ENCODE results near the gene RHOU.
"Not testable (repeated sequence)": the region's sequence is repeated elsewhere in the genome, so short reads cannot be mapped to it uniquely, and the experiment has no call there.

Gene RHOU

DNA sequence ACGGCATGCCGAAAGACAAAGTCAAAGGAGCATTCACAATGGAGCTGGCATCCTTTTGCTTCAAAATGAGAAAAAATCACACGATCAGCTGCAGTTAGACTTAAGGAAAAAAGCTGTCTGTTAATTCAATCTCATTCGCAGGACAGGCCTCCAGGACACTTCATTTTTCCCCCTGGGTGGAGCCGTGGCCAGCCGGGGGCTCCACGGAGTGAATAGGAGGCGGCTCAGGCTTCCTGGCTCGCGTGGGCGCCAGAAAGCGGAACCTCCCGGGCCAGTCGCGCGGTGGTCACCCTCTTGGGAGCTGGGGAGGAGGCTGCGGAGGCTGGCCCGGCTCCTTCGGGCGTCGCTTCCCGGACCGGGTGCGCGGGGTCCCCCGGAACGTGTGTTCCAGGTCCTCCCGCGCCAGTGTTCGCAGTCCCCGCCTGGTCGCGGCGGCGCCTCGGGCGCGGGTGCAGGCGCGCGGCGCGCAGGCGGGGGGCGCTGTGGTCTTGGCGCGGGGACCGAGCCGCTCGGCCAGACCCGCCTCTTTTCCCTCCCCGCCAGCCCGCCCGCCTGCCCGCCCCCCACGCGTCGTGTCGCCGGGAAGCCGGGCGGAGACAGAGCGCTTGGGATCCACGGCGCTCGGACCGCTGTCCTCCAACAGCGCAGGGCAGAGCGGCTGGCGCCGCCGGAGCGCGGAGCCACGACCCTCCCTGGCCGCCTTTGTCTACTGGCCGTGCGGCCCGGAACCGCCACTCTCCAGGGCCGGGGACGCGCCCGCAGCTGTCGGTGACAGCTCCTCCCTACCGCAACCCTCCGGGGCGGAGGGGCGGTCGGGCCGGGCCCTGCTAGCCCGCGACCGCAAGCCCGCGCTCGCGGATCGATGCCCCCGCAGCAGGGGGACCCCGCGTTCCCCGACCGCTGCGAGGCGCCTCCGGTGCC is at the start of gene RHOU:
TSS of gene RHOU (plus strand) at position 599 of the 921 bp plus-strand sequence. CDS start at position 863, 264 bp downstream.
- DNase-seq (ENCODE audit: low spot score): peak; percentile 58
- Mint-ChIP-seq H3K27ac (no peak within 1 kb of the TSS), H3K4me1 (ENCODE audit: low read depth) (peaks cover 6% of the 10 kb centered on the region), H3K4me3 (peak within 1 kb of the TSS; percentile 80), H3K36me3 (ENCODE audit: low read depth) (no peaks in the 10 kb centered on the region), H3K27me3 (ENCODE audit: low read depth) (peaks cover 58% of the 10 kb centered on the region), H3K9me3 (no peaks in the 10 kb centered on the region)

DNA sequence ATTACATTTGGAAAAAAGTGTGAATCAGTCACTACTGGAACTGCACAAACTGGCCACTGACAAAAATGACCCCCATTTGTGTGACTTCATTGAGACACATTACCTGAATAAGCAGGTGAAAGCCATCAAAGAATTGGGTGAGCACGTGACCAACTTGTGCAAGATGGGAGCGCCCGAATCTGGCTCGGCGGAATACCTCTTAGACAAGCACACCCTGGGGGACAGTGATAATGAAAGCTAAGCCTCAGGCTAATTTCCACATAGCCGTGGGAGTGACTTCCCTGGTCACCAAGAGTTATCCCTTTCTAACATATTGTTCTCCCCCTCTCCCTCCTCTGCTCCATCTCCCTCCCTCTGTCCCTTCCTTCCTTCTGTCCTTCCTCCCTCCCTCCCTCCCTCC is 47.7 kb upstream of the RHOU start:
- no peak for DNase-seq (ENCODE audit: low spot score)
- Mint-ChIP-seq H3K9me3 (no peaks in the 10 kb centered on the region), H3K27me3 (ENCODE audit: low read depth) (peaks cover 32% of the 10 kb centered on the region), H3K4me1 (ENCODE audit: low read depth) (no peaks in the 10 kb centered on the region), H3K36me3 (ENCODE audit: low read depth) (no peaks in the 10 kb centered on the region), H3K4me3 (no peak overlapping the region), H3K27ac (no peak overlapping the region)

- Mint-ChIP-seq H3K36me3 (ENCODE audit: low read depth) (no peaks in the 10 kb centered on the region), H3K4me1 (ENCODE audit: low read depth) (no peaks in the 10 kb centered on the region), H3K27ac (no peak overlapping the region), H3K9me3 (no peaks in the 10 kb centered on the region), H3K27me3 (ENCODE audit: low read depth) (peaks cover 29% of the 10 kb centered on the region), H3K4me3 (no peak overlapping the region)
- DNase-seq (ENCODE audit: low spot score): no peak
These were observed 46.0 kb upstream of the RHOU start for GRCh38 chr1:228689255-228689654.

DNA sequence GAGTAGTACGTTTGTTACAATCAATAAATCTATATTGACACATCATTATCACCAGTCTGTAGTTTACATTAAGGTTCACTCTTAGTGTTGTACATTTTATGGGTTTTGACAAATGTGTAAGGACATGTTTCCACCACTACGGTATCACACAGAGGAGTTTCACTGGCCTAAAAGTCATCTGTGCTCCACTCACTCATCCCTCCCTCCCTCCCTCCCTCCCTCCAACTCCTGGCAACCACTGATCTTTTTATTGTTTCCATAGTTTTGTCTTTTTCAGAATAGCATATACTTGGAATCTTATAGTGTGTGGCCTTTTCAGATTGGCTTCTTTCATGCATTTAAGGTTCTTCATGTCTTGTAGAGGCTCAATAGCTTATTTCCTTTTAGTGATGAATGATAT is 44.1 kb upstream of the RHOU start:
- Mint-ChIP-seq H3K27ac (no peak overlapping the region), H3K36me3 (ENCODE audit: low read depth) (no peaks in the 10 kb centered on the region), H3K27me3 (ENCODE audit: low read depth) (peaks cover 36% of the 10 kb centered on the region), H3K4me1 (ENCODE audit: low read depth) (peaks cover 7% of the 10 kb centered on the region), H3K4me3 (no peak overlapping the region), H3K9me3 (no peaks in the 10 kb centered on the region)
- no peak for DNase-seq (ENCODE audit: low spot score)

DNA sequence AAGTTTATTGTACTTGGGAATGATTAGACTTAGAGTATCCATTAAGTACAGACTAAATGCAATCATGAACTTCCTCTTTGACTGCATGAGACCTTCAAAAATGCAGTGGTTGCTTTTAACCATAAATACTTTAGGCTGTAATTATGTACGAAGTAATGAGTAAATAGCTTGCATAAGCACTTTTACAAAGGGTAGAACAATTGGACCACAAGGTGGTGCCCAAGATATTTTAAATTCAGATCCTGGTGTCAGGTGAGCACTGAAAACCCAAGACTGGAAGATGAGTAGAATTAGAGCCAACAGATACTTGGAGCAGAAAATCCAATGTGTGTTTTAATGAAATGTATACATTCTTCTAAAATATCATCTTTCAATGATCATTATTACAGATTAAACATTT is 43.4 kb upstream of the RHOU start:
- H3K9me3 Mint-ChIP-seq: no peaks in the 10 kb centered on the region
- H3K36me3 Mint-ChIP-seq (ENCODE audit: low read depth): no peaks in the 10 kb centered on the region
- H3K27ac Mint-ChIP-seq: no peak overlapping the region
- H3K4me3 Mint-ChIP-seq: no peak overlapping the region
- peaks cover 7% of the 10 kb centered on the region for H3K4me1 Mint-ChIP-seq (ENCODE audit: low read depth)
- H3K27me3 Mint-ChIP-seq (ENCODE audit: low read depth): peaks cover 43% of the 10 kb centered on the region
- DNase-seq (ENCODE audit: low spot score): no peak

GRCh38 chr1:228694447-228694846 is 40.8 kb upstream of the RHOU start:
- not testable (repeated sequence) for DNase-seq (ENCODE audit: low spot score); H3K4me1 Mint-ChIP-seq (ENCODE audit: low read depth); H3K9me3 Mint-ChIP-seq; H3K4me3 Mint-ChIP-seq; H3K36me3 Mint-ChIP-seq (ENCODE audit: low read depth); H3K27ac Mint-ChIP-seq
- peaks cover 35% of the 10 kb centered on the region for H3K27me3 Mint-ChIP-seq (ENCODE audit: low read depth)

DNA sequence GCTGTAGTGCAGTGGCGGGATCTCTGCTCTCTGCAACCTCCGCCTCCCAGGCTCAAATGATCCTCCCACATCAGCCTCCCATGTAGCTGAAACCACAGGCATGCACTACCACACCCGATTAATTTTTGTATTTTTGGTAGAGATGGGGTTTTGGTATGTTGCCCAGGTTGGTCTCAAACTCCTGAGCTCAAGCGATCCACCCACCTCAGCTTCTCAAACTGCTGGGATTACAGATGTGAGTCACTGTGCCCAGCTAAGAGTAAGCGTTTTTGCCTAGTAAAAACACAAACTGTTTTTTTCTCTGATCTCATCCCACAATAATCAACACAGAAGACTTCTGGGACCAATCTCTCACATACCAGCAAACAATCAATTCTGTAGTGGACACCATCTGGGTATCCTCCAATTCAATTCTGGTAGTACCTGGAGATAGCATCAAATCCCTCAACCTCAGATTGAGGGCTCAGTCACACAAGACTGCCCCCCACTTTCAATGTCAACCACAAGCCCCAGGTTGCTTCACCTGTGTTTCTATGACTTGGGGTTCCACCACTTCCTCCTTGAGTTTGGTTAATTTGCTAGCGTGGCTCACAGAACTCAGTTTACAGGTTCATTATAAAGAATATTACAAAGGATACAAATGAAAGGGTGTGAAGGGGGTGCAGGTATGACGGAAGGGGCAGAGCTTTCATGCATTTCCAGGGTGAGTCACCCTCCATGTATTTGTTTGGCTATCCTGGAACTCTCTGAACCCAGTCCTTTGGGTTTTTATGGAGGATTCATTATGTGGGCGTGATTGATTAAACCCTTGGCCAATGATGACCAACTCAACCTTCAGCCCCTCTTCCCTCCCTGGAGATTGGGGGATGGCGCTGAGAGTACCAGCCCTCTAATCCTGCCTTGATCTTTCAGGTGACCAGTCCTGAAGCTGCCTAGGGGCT is 40.0 kb upstream of the RHOU start:
- DNase-seq (ENCODE audit: low spot score): no peak
- H3K4me1 Mint-ChIP-seq (ENCODE audit: low read depth): peaks cover 7% of the 10 kb centered on the region
- H3K27me3 Mint-ChIP-seq (ENCODE audit: low read depth): peaks cover 33% of the 10 kb centered on the region
- no peak overlapping the region for H3K27ac Mint-ChIP-seq
- no peaks in the 10 kb centered on the region for H3K9me3 Mint-ChIP-seq
- H3K36me3 Mint-ChIP-seq (ENCODE audit: low read depth): no peaks in the 10 kb centered on the region
- no peak overlapping the region for H3K4me3 Mint-ChIP-seq

DNA sequence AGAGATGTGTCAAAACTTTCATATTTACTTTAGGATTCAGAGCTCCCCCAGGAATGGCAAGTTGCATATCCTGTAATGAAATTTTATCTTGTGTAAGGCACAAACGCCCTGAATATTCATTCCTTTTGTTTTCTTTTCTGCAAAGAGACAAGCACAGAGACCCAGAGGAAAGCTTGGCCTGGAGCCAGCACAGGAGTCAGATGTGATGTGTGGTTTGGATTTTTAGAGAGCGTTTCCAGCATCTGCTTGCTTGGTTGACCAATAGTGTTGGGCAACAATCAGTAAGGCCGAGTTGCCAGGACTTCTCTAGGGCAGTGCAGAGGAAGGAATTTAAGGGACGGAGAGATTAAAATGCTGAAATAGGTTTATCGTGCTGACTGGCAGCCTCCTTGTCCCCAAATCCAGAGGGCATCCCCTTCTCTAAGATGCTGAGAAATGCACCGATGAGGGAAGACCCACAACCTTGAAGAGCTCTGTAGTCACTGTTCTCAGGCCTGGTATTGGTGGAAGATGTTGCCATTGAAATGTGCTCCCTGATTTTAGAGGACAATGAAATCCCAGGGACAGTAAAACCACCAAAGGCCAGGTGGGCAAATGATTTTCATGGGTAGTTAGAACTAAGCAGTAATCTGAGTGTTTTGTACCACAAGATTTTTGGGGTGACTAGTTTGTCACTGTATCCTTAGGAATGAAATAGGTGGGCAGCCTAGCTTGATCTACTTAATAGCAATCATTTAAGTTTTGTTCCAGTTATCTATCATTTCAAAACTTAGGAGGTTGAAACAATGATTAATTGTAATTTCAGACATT is 37.9 kb upstream of the RHOU start:
- no peak for DNase-seq (ENCODE audit: low spot score)
- Mint-ChIP-seq H3K4me1 (ENCODE audit: low read depth) (peaks cover 7% of the 10 kb centered on the region), H3K27me3 (ENCODE audit: low read depth) (peaks cover 28% of the 10 kb centered on the region), H3K36me3 (ENCODE audit: low read depth) (no peaks in the 10 kb centered on the region), H3K4me3 (no peak overlapping the region), H3K9me3 (no peaks in the 10 kb centered on the region), H3K27ac (no peak overlapping the region)

GRCh38 chr1:228698017-228698329 is 37.3 kb upstream of the RHOU start:
- Mint-ChIP-seq H3K27me3 (ENCODE audit: low read depth) (peaks cover 28% of the 10 kb centered on the region), H3K4me3 (no peak overlapping the region), H3K36me3 (ENCODE audit: low read depth) (no peaks in the 10 kb centered on the region), H3K27ac (no peak overlapping the region), H3K9me3 (no peaks in the 10 kb centered on the region), H3K4me1 (ENCODE audit: low read depth) (peaks cover 7% of the 10 kb centered on the region)
- DNase-seq (ENCODE audit: low spot score): no peak

- DNase-seq (ENCODE audit: low spot score): no peak
- no peak overlapping the region for H3K27ac Mint-ChIP-seq
- H3K27me3 Mint-ChIP-seq (ENCODE audit: low read depth): peaks cover 8% of the 10 kb centered on the region
- H3K36me3 Mint-ChIP-seq (ENCODE audit: low read depth): no peaks in the 10 kb centered on the region
- H3K4me1 Mint-ChIP-seq (ENCODE audit: low read depth): no peaks in the 10 kb centered on the region
- no peak overlapping the region for H3K4me3 Mint-ChIP-seq
- H3K9me3 Mint-ChIP-seq: no peaks in the 10 kb centered on the region
These were observed 32.8 kb upstream of the RHOU start for GRCh38 chr1:228702433-228702832.

DNA sequence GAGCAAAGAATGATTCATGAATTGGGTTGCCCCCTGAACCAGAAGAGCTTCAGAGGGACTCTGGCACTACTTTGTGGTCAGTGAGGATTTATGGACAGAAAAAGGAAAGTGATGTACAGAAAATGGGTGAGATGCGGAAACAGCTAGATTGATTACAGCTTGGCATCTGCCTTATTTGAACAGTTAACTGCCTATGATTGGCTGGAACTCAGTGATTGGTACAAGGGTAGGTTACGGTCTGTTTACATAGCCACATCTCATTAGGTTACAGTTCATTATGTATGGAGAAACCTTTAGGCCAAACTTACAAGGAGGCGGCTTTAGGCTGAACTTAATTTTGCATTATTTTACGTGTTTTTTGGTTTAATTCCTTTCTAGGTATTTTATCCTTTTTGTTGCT is 29.0 kb upstream of the RHOU start:
- no peaks in the 10 kb centered on the region for H3K9me3 Mint-ChIP-seq
- H3K27ac Mint-ChIP-seq: no peak overlapping the region
- H3K27me3 Mint-ChIP-seq (ENCODE audit: low read depth): peaks cover 6% of the 10 kb centered on the region
- DNase-seq (ENCODE audit: low spot score): no peak
- H3K36me3 Mint-ChIP-seq (ENCODE audit: low read depth): no peaks in the 10 kb centered on the region
- no peaks in the 10 kb centered on the region for H3K4me1 Mint-ChIP-seq (ENCODE audit: low read depth)
- no peak overlapping the region for H3K4me3 Mint-ChIP-seq

DNA sequence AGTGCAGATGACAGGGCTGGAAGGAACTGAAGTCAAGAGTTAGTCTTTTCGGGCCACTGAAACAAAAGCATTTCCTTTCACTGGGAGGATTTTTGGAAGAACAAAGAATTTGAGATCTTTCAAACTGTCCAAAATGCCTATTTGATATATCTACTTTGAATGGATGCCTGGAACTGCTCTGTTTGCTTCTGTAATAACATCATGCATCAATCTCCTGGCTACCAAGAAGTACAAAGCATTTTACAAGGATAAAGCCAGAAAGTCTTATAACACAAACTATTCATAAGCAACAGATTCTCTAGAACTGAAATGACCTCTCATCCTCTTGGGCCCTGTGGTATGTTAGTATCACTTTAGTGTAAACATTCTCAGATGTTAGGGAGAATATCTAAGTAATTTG is 18.2 kb upstream of the RHOU start:
- no peaks in the 10 kb centered on the region for H3K36me3 Mint-ChIP-seq (ENCODE audit: low read depth)
- no peak for DNase-seq (ENCODE audit: low spot score)
- H3K4me3 Mint-ChIP-seq: no peak overlapping the region
- no peaks in the 10 kb centered on the region for H3K9me3 Mint-ChIP-seq
- H3K27ac Mint-ChIP-seq: no peak overlapping the region
- no peaks in the 10 kb centered on the region for H3K4me1 Mint-ChIP-seq (ENCODE audit: low read depth)
- peaks cover 3% of the 10 kb centered on the region for H3K27me3 Mint-ChIP-seq (ENCODE audit: low read depth)

- no peak for DNase-seq (ENCODE audit: low spot score)
- Mint-ChIP-seq H3K27ac (no peak overlapping the region), H3K9me3 (no peaks in the 10 kb centered on the region), H3K27me3 (ENCODE audit: low read depth) (peaks cover 11% of the 10 kb centered on the region), H3K4me1 (ENCODE audit: low read depth) (no peaks in the 10 kb centered on the region), H3K36me3 (ENCODE audit: low read depth) (no peaks in the 10 kb centered on the region), H3K4me3 (no peak overlapping the region)
These were observed 13.9 kb upstream of the RHOU start for GRCh38 chr1:228721407-228721806.
